NT2/D1 (cell line): Measurements from ENCODE around the gene DNAJA2.
"Not testable (repeated sequence)": the region's sequence is repeated elsewhere in the genome, so short reads cannot be mapped to it uniquely, and the experiment has no call there.

Experiments used
- DNase-seq: peaks from one replicate; pipeline ENCODE4 v3.0.0-alpha.2; 2011; ENCODE audit warnings: low read depth, low spot score
- H3K27me3 ChIP-seq: 2 replicates; pipeline ENCODE4 v1.6.0; 2011; ENCODE audit warnings: mild to moderate bottlenecking; ENCODE audit not compliant: insufficient read length, insufficient read depth
- H3K36me3 ChIP-seq: 2 replicates; pipeline ENCODE4 v1.6.1; 2011; ENCODE audit warnings: mild to moderate bottlenecking, low read length, mixed read lengths; ENCODE audit not compliant: insufficient read depth, insufficient read length
- H3K4me1 ChIP-seq: 2 replicates; pipeline ENCODE4 v1.5.1; 2011; ENCODE audit not compliant: insufficient read depth, insufficient read length
- H3K4me3 ChIP-seq: 2 replicates; pipeline ENCODE4 v1.5.1; 2011; ENCODE audit warnings: low read depth; ENCODE audit not compliant: insufficient read length
- H3K9ac ChIP-seq: 2 replicates; pipeline ENCODE4 v1.6.0; 2011; ENCODE audit warnings: low read depth; ENCODE audit not compliant: insufficient read length
- H3K9me3 ChIP-seq: 2 replicates; pipeline ENCODE4 v1.5.1; 2011; ENCODE audit warnings: mild to moderate bottlenecking, low read length; ENCODE audit not compliant: insufficient read depth
- SUZ12 ChIP-seq: IDR thresholded peaks from 2 replicates; pipeline ENCODE4 v1.6.1; 2011; ENCODE audit not compliant: insufficient read length, insufficient read depth; ENCODE audit errors: extremely low read depth
- YY1 ChIP-seq: IDR thresholded peaks from 2 replicates; pipeline ENCODE4 v1.6.1; 2011; ENCODE audit not compliant: insufficient read length, insufficient read depth
- ZNF274 ChIP-seq: IDR thresholded peaks from 2 replicates; pipeline ENCODE4 v1.6.1; 2011; ENCODE audit warnings: mild to moderate bottlenecking, low read depth, low read length

DNAJA2 gene

DNA sequence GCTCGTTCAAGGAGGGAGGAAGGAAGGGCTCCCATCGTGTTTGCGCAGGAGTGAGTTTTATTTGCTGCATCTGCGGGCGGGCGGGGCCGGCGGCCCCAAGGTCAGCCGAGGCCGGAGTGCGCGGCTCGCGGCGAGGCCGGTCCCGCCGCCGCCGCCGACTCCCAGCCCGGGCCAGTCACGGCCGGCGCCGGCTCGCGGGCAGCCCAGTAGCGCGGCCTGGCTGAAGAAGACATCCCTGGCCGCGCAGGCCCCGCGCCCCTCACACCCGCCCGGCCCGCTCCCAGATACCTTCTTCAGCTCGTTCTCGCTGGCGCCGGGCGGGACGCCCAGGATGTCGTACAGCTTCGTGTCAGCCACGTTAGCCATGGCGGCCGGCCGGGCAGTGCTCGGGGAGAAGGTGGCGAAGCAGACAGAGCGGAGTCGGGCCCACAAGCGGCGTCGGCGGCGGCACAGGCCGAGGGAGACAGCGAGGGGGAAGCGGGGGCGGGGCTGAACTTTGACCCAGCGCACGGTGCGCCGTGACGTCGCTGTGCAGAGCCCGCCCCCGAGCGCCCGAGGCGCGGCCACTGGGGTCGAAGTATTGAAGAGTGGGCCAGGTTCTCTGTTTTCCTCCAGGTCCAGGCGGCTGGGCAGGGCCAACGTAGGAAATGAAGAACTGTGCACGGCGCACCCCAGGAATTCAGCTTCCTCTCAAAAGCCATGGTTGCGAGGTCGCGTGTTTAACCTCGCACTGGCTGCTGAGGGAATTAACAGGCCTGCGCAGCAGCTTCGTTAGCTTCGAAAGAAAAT is at the start of gene DNAJA2:
DNAJA2 (minus strand) TSS at position 468 of the 789 bp plus-strand sequence; CDS start at position 366, 102 bp downstream.
- Histone ChIP-seq H3K4me3 (peak within 1 kb of the TSS; percentile 88), H3K36me3 (peaks cover 39% of the 10 kb centered on the region), H3K4me1 (no peaks in the 10 kb centered on the region), H3K9me3 (no peaks in the 10 kb centered on the region), H3K27me3 (no peaks in the 10 kb centered on the region), H3K9ac (peak within 1 kb of the TSS; percentile 98)
- TF ChIP-seq YY1: no peak
- TF ChIP-seq ZNF274: no peak
- TF ChIP-seq SUZ12: no peak
- DNase-seq: peak; percentile 83

DNA sequence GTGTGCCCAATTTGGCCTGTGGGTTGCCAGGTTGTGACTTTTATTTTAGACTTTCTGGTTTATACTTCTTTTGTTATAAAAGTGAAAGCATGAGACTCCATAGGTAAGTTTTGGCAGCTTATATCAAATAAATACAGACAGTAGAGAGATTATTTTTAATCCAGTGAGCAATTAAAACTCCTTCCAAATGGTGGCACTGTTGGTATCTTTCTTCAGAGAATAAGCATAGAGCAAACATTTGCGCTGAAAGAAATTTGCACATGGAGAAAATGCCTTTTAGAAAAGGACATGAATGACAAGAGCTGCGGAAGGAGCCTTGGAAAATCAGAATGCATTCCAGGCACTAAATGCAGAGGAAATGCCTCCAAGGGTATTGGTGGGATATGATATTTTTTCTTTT is 46.1 kb upstream of the DNAJA2 start:
- H3K4me3 ChIP-seq: no peak overlapping the region
- no peak overlapping the region for H3K9ac ChIP-seq
- no peak for DNase-seq
- no peaks in the 10 kb centered on the region for H3K36me3 ChIP-seq
- no peaks in the 10 kb centered on the region for H3K9me3 ChIP-seq
- H3K27me3 ChIP-seq: no peaks in the 10 kb centered on the region
- peaks cover 3% of the 10 kb centered on the region for H3K4me1 ChIP-seq
- TF ChIP-seq ZNF274 (no peak), YY1 (no peak), SUZ12 (no peak)

DNA sequence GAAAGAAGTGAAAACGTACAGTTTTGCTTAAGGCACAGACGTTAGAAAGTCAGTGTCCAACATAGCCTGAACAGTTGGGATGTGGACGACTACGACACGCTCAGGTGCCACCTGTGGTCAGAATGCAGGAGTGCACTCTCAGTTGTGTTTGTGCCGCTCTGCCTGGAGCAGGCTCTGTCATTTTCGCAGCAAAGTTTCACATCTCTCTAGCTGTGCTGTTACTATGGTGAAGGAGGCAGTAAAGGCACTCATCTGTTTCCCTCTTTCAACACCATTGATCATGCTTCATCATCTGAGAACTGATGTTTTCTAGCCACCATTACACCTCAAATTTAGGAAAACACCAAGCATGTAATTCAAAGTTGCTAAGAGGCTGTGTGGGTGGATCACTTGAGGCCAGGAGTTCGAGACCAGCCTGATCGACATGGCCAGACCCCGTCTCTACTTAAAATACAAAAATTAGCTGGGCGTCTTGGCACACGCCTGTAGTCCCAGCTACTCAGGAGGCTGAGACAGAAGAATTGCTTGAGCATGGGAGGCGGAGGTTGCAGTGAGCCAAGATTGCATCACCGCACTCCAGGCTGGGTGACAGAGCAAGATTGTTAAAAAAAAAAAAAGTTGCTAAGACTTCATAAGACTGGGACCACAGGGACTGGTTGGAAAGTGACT is 44.9 kb upstream of the DNAJA2 start:
- Histone ChIP-seq H3K36me3 (no peaks in the 10 kb centered on the region), H3K9ac (no peak overlapping the region), H3K4me1 (peaks cover 3% of the 10 kb centered on the region), H3K27me3 (no peaks in the 10 kb centered on the region), H3K4me3 (no peak overlapping the region), H3K9me3 (no peaks in the 10 kb centered on the region)
- no peak for DNase-seq
- no peak for TF ChIP-seq YY1

DNA sequence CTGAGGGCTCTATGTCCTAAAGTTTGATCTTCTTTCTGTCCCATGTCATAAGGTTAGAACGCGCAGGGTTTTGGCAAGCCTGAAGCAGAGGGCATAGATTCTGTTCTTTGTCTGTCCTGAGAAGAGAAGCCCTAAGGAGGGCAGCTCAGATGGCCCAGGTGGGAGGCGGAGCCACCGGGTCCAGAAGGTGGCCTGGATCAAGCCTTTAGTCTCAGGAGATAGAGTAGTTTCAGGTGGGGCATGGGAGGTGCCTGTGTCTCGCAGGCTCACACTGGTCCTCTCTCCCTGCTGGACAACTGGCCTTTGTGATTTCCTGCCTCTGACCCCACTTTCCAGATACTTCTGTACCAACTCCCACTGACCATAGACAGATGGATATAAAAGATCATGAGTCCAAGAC is 44.2 kb upstream of the DNAJA2 start:
- Histone ChIP-seq H3K4me3 (no peak overlapping the region), H3K4me1 (peaks cover 3% of the 10 kb centered on the region), H3K27me3 (no peaks in the 10 kb centered on the region), H3K9me3 (no peaks in the 10 kb centered on the region), H3K9ac (no peak overlapping the region), H3K36me3 (no peaks in the 10 kb centered on the region)
- no peak for TF ChIP-seq SUZ12
- TF ChIP-seq ZNF274: no peak
- no peak for TF ChIP-seq YY1
- no peak for DNase-seq

DNA sequence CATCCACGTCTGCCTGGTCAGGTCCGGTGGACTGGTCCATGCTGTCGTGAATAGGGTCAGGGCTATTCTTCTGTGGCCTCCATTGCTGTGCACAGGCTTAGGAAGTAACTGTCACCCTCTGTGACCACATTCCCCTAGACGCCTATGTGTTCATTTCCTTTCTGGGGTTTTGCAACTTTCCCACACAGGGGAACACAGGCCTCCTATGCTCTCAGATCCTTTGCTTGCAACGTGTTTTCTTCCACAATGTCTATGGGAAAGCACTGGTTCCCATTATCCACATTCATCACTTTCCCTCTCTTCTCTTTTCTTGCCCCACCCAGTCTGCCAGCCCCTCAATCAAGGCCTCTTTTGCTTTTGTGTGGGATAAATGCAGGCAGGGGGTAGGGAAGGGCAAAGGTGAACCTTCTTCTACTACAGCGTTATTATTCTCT is 43.2 kb upstream of the DNAJA2 start:
- Histone ChIP-seq H3K9ac (no peak overlapping the region), H3K27me3 (no peaks in the 10 kb centered on the region), H3K4me1 (peaks cover 3% of the 10 kb centered on the region), H3K36me3 (no peaks in the 10 kb centered on the region), H3K4me3 (no peak overlapping the region), H3K9me3 (no peaks in the 10 kb centered on the region)
- no peak for DNase-seq
- TF ChIP-seq SUZ12 (no peak), YY1 (no peak), ZNF274 (no peak)

DNA sequence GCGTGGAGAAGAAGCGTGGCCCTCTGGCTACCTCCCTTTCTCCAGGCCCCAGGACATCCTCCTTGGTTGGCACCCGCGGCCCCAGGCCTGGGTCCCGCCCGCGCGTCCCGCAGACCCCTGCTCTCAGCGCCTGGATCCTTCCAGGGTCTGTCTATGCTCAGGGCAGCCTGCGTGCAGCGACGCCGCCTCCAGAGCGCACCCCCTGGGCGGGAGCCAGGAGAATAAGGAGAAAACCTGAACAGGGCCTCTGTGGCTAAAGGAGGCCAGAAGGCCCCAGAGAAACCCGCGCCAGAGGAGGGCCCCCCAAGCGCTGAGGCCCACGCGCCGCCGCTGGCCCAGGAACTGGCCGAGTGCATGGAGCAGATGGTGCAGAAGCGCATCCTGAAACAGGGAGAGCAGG is 40.4 kb upstream of the DNAJA2 start:
- no peak for DNase-seq
- Histone ChIP-seq H3K36me3 (no peaks in the 10 kb centered on the region), H3K4me1 (peaks cover 3% of the 10 kb centered on the region), H3K9me3 (no peaks in the 10 kb centered on the region), H3K9ac (no peak overlapping the region), H3K27me3 (no peaks in the 10 kb centered on the region), H3K4me3 (no peak overlapping the region)
- TF ChIP-seq ZNF274 (no peak), SUZ12 (no peak)

DNA sequence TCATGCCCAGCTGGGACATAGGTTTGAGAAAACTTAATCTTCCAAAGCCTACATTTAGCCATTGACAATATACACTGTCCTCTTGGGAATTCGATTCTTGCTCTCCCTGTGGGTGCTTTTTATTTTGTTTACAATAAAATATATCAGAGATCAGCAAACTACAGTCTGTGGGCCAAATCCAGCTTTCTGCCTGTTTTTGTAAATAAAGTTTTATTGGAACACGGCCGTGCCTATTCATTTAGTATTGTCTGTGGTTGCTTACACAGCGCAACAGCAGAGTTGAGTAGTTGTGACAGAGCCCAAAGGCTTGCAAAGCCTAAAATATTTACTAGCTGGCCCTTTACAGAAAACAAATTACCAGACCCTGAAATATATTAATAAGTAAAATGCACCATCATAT is 39.7 kb upstream of the DNAJA2 start:
- H3K9ac ChIP-seq: no peak overlapping the region
- TF ChIP-seq YY1 (no peak), ZNF274 (no peak), SUZ12 (no peak)
- H3K4me3 ChIP-seq: no peak overlapping the region
- no peaks in the 10 kb centered on the region for H3K27me3 ChIP-seq
- H3K9me3 ChIP-seq: no peaks in the 10 kb centered on the region
- no peak for DNase-seq
- no peaks in the 10 kb centered on the region for H3K36me3 ChIP-seq
- peaks cover 3% of the 10 kb centered on the region for H3K4me1 ChIP-seq

DNA sequence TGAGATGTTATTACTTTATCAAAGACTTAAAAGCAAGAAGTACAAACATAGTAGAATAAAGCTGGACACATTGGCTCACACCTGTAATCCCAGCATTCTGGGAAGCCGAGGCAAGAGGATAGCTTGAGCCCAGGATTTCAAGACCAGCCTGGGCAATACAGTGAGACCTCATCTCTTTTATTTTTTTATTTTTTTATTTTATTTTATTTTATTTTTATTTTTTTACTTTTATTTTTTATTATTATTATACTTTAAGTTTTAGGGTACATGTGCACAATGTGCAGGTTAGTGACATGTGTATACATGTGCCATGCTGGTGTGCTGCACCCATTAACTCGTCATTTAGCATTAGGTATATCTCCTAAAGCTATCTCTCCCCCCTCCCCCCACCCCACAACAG is 37.3 kb upstream of the DNAJA2 start:
- not testable (repeated sequence) for H3K9ac ChIP-seq, H3K4me3 ChIP-seq, H3K4me1 ChIP-seq, H3K9me3 ChIP-seq, H3K36me3 ChIP-seq, H3K27me3 ChIP-seq, DNase-seq
